Stimulated activated naive CD8-positive, alpha-beta T cell treated with anti-CD3 and anti-CD28 coated beads, Interleukin-15, Interleukin-2, amounts not matched to agents 100 ng/mL and 50 ng/mL, for 24 hours (primary cell): ENCODE measurements around the gene ATG101.

ENCODE experiments used
- H3K27ac Mint-ChIP-seq: one replicate; pipeline ENCODE4 v1.8.0; 2021; ENCODE audit warnings: mild to moderate bottlenecking, mixed read lengths
- H3K27me3 Mint-ChIP-seq: one replicate; pipeline ENCODE4 v1.8.0; 2021; ENCODE audit warnings: mixed read lengths
- H3K36me3 Mint-ChIP-seq: one replicate; pipeline ENCODE4 v1.8.0; 2021; ENCODE audit warnings: low read depth, mixed read lengths
- H3K4me1 Mint-ChIP-seq: one replicate; pipeline ENCODE4 v1.8.0; 2021; ENCODE audit warnings: low read depth, mixed read lengths
- H3K4me3 Mint-ChIP-seq: one replicate; pipeline ENCODE4 v1.8.0; 2021; ENCODE audit warnings: mild to moderate bottlenecking, mixed read lengths
- H3K9me3 Mint-ChIP-seq: one replicate; pipeline ENCODE4 v1.8.0; 2021; ENCODE audit warnings: mixed read lengths

Gene ATG101

GRCh38 chr12:52050758-52051541 is 18.8 kb upstream of the ATG101 start, which contains the start of gene NR4A1:
NR4A1 (plus strand) TSS chr12:52051442; CDS start chr12:52054329, 2,887 bp downstream.
- Mint-ChIP-seq H3K4me3 (peak within 1 kb of the TSS; percentile 99), H3K9me3 (no peaks in the 10 kb centered on the region), H3K27me3 (no peaks in the 10 kb centered on the region), H3K27ac (peak within 1 kb of the TSS; percentile 95), H3K36me3 (peaks cover 33% of the 10 kb centered on the region), H3K4me1 (peaks cover 28% of the 10 kb centered on the region)

- peak overlapping the region; percentile 99 for H3K4me3 Mint-ChIP-seq
- H3K27me3 Mint-ChIP-seq, result no peaks in the 10 kb centered on the region
- H3K27ac Mint-ChIP-seq, result peak overlapping the region; percentile 95
- H3K4me1 Mint-ChIP-seq, result peaks cover 19% of the 10 kb centered on the region
- no peaks in the 10 kb centered on the region for H3K9me3 Mint-ChIP-seq
- H3K36me3 Mint-ChIP-seq, result peaks cover 46% of the 10 kb centered on the region
These were observed 17.2 kb upstream of the ATG101 start for GRCh38 chr12:52052468-52053186.

- Mint-ChIP-seq H3K27ac (peak overlapping the region; percentile 49), H3K4me3 (peak overlapping the region; percentile 99), H3K4me1 (peaks cover 19% of the 10 kb centered on the region), H3K27me3 (no peaks in the 10 kb centered on the region), H3K9me3 (no peaks in the 10 kb centered on the region), H3K36me3 (peaks cover 54% of the 10 kb centered on the region)
These were observed 16.1 kb upstream of the ATG101 start for GRCh38 chr12:52053536-52054209.

GRCh38 chr12:52054231-52054832 is 15.4 kb upstream of the ATG101 start:
- peaks cover 16% of the 10 kb centered on the region for H3K4me1 Mint-ChIP-seq
- H3K27me3 Mint-ChIP-seq, result no peaks in the 10 kb centered on the region
- H3K9me3 Mint-ChIP-seq, result no peaks in the 10 kb centered on the region
- H3K27ac Mint-ChIP-seq, result peak overlapping the region; percentile 19
- H3K4me3 Mint-ChIP-seq, result peak overlapping the region; percentile 99
- H3K36me3 Mint-ChIP-seq, result peaks cover 52% of the 10 kb centered on the region

- H3K27me3 Mint-ChIP-seq, result no peaks in the 10 kb centered on the region
- H3K9me3 Mint-ChIP-seq, result no peaks in the 10 kb centered on the region
- H3K36me3 Mint-ChIP-seq, result peaks cover 53% of the 10 kb centered on the region
- H3K4me3 Mint-ChIP-seq, result no peak overlapping the region
- H3K4me1 Mint-ChIP-seq, result peaks cover 8% of the 10 kb centered on the region
- H3K27ac Mint-ChIP-seq, result no peak overlapping the region
These were observed 14.7 kb upstream of the ATG101 start for GRCh38 chr12:52054833-52055730.

GRCh38 chr12:52055731-52056711 is 13.8 kb upstream of the ATG101 start:
- Mint-ChIP-seq H3K27ac (peak overlapping the region; percentile 21), H3K9me3 (no peaks in the 10 kb centered on the region), H3K27me3 (no peaks in the 10 kb centered on the region), H3K36me3 (peaks cover 53% of the 10 kb centered on the region), H3K4me1 (peaks cover 2% of the 10 kb centered on the region), H3K4me3 (no peak overlapping the region)

- peak overlapping the region; percentile 16 for H3K27ac Mint-ChIP-seq
- H3K4me1 Mint-ChIP-seq, result peaks cover 2% of the 10 kb centered on the region
- H3K36me3 Mint-ChIP-seq, result peaks cover 45% of the 10 kb centered on the region
- H3K4me3 Mint-ChIP-seq, result no peak overlapping the region
- no peaks in the 10 kb centered on the region for H3K9me3 Mint-ChIP-seq
- H3K27me3 Mint-ChIP-seq, result no peaks in the 10 kb centered on the region
These were observed 12.8 kb upstream of the ATG101 start for GRCh38 chr12:52056801-52057637.

- Mint-ChIP-seq H3K27me3 (no peaks in the 10 kb centered on the region), H3K36me3 (peaks cover 36% of the 10 kb centered on the region), H3K4me3 (no peak overlapping the region), H3K9me3 (no peaks in the 10 kb centered on the region), H3K27ac (no peak overlapping the region), H3K4me1 (peaks cover 2% of the 10 kb centered on the region)
These were observed 11.9 kb upstream of the ATG101 start for GRCh38 chr12:52057638-52058576.

- no peaks in the 10 kb centered on the region for H3K9me3 Mint-ChIP-seq
- no peaks in the 10 kb centered on the region for H3K27me3 Mint-ChIP-seq
- H3K36me3 Mint-ChIP-seq, result peaks cover 33% of the 10 kb centered on the region
- H3K4me1 Mint-ChIP-seq, result no peaks in the 10 kb centered on the region
- H3K4me3 Mint-ChIP-seq, result no peak overlapping the region
- H3K27ac Mint-ChIP-seq, result no peak overlapping the region
These were observed 11.0 kb upstream of the ATG101 start for GRCh38 chr12:52058631-52059361.

GRCh38 chr12:52059582-52060497 is 9.9 kb upstream of the ATG101 start:
- no peaks in the 10 kb centered on the region for H3K27me3 Mint-ChIP-seq
- peaks cover 27% of the 10 kb centered on the region for H3K36me3 Mint-ChIP-seq
- no peaks in the 10 kb centered on the region for H3K4me1 Mint-ChIP-seq
- no peaks in the 10 kb centered on the region for H3K9me3 Mint-ChIP-seq
- H3K4me3 Mint-ChIP-seq, result no peak overlapping the region
- H3K27ac Mint-ChIP-seq, result no peak overlapping the region
